ENCODE data around the gene ZNF641. TPM values are rescaled to one million over a fixed set of nuclear protein-coding genes. Genes with fewer than 3 reads are reported as not detected.

Gene ZNF641
- total and polyA plus RNA-seq, 8 donors, result 17.5 to 32.6 (median 27.3) TPM

DNA sequence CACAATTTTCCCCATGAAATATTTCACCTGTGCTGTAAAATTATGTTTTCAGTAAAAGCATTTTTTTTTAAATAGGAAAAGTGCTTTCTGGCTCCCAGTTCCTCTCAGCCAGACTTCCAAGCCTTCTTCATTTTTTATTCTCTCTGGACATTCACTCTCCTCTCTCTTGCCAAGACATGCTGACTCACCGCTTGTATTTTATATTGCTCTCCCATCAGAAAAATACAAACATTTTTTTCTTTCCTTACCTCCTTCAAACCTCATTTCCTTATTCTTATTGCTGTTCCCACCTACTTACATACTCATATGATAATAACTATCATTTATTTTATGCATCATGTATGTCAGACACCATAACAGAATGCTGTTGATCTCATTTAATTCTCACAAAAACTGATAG is 37.7 kb upstream of the ZNF641 start:
- intact Hi-C loops (cut with DNase I), result no loop called here
- Histone ChIP-seq H3K4me3 (no peak overlapping the region), H3K36me3 (no peaks in the 10 kb centered on the region), H3K27me3 (no peaks in the 10 kb centered on the region), H3K9me3 (no peaks in the 10 kb centered on the region), H3K27ac (no peak overlapping the region), H3K4me1 (no peaks in the 10 kb centered on the region)
- DNase-seq, result no peak
- ATAC-seq, result peak; percentile 59
- TF ChIP-seq, protein P1, sequence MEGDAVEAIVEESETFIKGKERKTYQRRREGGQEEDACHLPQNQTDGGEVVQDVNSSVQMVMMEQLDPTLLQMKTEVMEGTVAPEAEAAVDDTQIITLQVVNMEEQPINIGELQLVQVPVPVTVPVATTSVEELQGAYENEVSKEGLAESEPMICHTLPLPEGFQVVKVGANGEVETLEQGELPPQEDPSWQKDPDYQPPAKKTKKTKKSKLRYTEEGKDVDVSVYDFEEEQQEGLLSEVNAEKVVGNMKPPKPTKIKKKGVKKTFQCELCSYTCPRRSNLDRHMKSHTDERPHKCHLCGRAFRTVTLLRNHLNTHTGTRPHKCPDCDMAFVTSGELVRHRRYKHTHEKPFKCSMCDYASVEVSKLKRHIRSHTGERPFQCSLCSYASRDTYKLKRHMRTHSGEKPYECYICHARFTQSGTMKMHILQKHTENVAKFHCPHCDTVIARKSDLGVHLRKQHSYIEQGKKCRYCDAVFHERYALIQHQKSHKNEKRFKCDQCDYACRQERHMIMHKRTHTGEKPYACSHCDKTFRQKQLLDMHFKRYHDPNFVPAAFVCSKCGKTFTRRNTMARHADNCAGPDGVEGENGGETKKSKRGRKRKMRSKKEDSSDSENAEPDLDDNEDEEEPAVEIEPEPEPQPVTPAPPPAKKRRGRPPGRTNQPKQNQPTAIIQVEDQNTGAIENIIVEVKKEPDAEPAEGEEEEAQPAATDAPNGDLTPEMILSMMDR (IDR thresholded peaks at IDR 0.05), result no peak

DNA sequence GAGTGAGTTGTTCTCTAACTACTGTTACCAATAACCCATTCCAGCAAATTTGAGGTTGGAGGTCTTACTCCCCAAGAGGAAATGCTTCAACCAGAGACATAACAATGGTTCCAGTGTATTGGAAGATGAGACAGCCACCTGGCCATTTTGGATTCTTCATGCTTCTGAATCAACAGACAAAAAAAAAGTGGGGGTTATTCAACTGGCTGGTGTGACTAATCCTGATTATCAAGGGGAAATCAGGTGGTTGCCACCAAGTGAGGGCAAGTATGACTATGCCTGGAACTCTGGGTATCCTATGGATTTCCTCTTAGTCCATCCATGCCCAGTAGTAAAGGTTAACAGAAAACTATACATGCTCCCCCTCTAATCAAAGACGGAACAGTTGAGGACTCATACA is 29.9 kb upstream of the ZNF641 start:
- DNase-seq, result no peak
- Histone ChIP-seq H3K36me3 (no peaks in the 10 kb centered on the region), H3K9me3 (no peaks in the 10 kb centered on the region), H3K4me3 (no peak overlapping the region), H3K4me1 (no peaks in the 10 kb centered on the region), H3K27me3 (no peaks in the 10 kb centered on the region), H3K27ac (no peak overlapping the region)
- TF ChIP-seq, protein P1 (IDR thresholded peaks at IDR 0.05), result no peak
- no peak for ATAC-seq
- intact Hi-C loops (cut with DNase I), result no loop called here

DNA sequence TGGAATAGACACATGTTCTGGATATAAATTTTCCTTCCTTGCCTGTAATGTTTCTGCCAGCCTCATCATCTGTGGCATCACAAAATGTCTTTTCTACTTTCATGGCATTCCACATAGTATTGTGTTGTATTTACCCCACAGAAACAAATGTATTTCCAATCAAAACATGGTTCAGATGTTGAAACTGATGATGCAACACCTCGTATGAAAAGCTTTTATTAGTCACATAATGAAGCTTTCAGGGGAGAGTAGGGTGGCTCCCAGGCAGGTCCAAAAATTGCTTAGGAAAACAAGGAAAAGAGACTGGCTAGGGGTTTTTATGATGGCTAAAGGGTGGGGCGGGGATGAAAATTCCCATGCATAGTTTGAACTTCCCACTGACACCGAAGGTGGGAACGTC is 29.1 kb upstream of the ZNF641 start:
- H3K27ac ChIP-seq, result no peak overlapping the region
- ATAC-seq (no peak), DNase-seq (no peak)
- TF ChIP-seq, protein P1 (IDR thresholded peaks at IDR 0.05), result no peak
- H3K4me3 ChIP-seq, result no peak overlapping the region
- no peaks in the 10 kb centered on the region for H3K27me3 ChIP-seq
- no peaks in the 10 kb centered on the region for H3K9me3 ChIP-seq
- no peaks in the 10 kb centered on the region for H3K4me1 ChIP-seq
- no peaks in the 10 kb centered on the region for H3K36me3 ChIP-seq
- intact Hi-C loops (cut with DNase I), result no loop called here

DNA sequence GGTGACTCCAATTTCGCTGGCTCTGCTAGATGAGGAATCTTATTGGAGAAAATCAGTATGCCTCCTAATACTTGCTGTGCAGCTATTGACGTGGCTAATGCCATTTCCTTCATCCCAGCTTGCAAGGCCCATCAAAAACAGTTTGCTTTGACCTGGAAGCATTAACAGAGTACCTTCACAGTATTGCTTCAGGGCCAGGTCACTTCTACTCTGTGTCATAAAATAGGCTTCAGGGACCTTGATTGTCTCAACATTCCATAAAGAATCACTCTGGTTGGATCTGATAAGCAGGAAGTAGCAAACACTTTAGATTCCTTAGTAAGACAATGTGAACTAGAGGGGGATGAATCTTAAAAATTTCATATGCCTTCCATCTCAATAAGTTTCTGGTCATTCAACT is 26.9 kb upstream of the ZNF641 start:
- intact Hi-C loops (cut with DNase I), result no loop called here
- no peak overlapping the region for H3K27ac ChIP-seq

DNA sequence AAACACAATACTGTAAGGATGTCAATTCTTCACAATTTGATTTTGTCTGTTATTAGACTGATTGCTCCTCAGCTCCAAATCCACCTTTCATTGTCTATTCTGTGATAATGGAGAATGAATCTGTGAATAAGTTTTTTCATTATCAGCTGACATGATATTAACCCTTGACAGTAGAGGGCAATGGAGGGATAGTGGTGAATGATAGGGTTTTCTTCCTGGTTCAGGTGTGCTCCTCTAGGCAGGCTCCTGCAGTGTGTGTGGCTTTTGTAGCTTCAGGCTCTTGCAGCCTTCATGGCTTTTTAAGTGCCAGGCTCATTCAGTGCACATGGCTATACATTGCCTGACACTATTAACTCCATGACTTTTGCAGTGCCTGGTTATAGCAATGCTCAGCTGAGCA is 23.4 kb upstream of the ZNF641 start:
- Histone ChIP-seq H3K4me1 (no peaks in the 10 kb centered on the region), H3K27ac (no peak overlapping the region), H3K27me3 (no peaks in the 10 kb centered on the region), H3K4me3 (no peak overlapping the region), H3K36me3 (no peaks in the 10 kb centered on the region), H3K9me3 (no peaks in the 10 kb centered on the region)
- DNase-seq (no peak), ATAC-seq (no peak)
- intact Hi-C loops (cut with DNase I), result no loop called here
- TF ChIP-seq, protein P1 (IDR thresholded peaks at IDR 0.05), result no peak

More for the DNA sequence above, 26.9 kb upstream of the ZNF641 start:
- Histone ChIP-seq H3K36me3 (no peaks in the 10 kb centered on the region), H3K9me3 (no peaks in the 10 kb centered on the region), H3K4me1 (no peaks in the 10 kb centered on the region), H3K4me3 (no peak overlapping the region), H3K27me3 (no peaks in the 10 kb centered on the region)
- TF ChIP-seq, protein P1 (IDR thresholded peaks at IDR 0.05), result no peak
- ATAC-seq (no peak), DNase-seq (no peak)
